ENCODE results near the gene STAMBP.
"Not testable (repeated sequence)": the region's sequence is repeated elsewhere in the genome, so short reads cannot be mapped to it uniquely, and the experiment has no call there.

STAMBP gene

GRCh38 chr2:73828818-73829570 lies at the start of gene STAMBP:
TSS of gene STAMBP (plus strand) at chr2:73828961. CDS start at chr2:73830857, 1,896 bp downstream.
- peak; percentile 97 for DNase-seq

GRCh38 chr2:73779467-73780236 lies 49.1 kb upstream of the STAMBP start, which contains the start of gene DUSP11:
TSS of gene DUSP11 (minus strand) at chr2:73780103. CDS start at chr2:73779974, 129 bp downstream.
- DNase-seq: peak; percentile 78

GRCh38 chr2:73780237-73780582 lies 48.6 kb upstream of the STAMBP start:
- no peak for DNase-seq

GRCh38 chr2:73783402-73783801 lies 45.4 kb upstream of the STAMBP start:
- not testable (repeated sequence) for DNase-seq

GRCh38 chr2:73783883-73784282 lies 44.9 kb upstream of the STAMBP start, which contains the start of gene C2orf78:
TSS of gene C2orf78 (plus strand) at chr2:73784183. CDS start at chr2:73784310, 127 bp downstream.
- not testable (repeated sequence) for DNase-seq

GRCh38 chr2:73811878-73812277 lies 16.9 kb upstream of the STAMBP start:
- no peak for DNase-seq

- DNase-seq: no peak
Observed at GRCh38 chr2:73812635-73813034, 16.1 kb upstream of the STAMBP start.

GRCh38 chr2:73818296-73818695 lies 10.5 kb upstream of the STAMBP start:
- DNase-seq: no peak

- no peak for DNase-seq
Observed at GRCh38 chr2:73821227-73821626, 7.5 kb upstream of the STAMBP start.

GRCh38 chr2:73821669-73822068 lies 7.1 kb upstream of the STAMBP start:
- DNase-seq: no peak

GRCh38 chr2:73822276-73822675 lies 6.5 kb upstream of the STAMBP start:
- DNase-seq: no peak

- no peak for DNase-seq
Observed at GRCh38 chr2:73822991-73823390, 5.8 kb upstream of the STAMBP start.

- DNase-seq: no peak
Observed at GRCh38 chr2:73823416-73823815, 5.3 kb upstream of the STAMBP start.

GRCh38 chr2:73823916-73824523 lies 4.7 kb upstream of the STAMBP start:
- DNase-seq: peak; percentile 35

- no peak for DNase-seq
Observed at GRCh38 chr2:73825408-73825807, 3.4 kb upstream of the STAMBP start.

GRCh38 chr2:73827018-73827417 lies 1.7 kb upstream of the STAMBP start:
- DNase-seq: no peak

GRCh38 chr2:73827660-73828388 lies 937 bp upstream of the STAMBP start:
- DNase-seq: no peak

GRCh38 chr2:73828389-73828817 lies 358 bp upstream of the STAMBP start:
- DNase-seq: no peak

GRCh38 chr2:73830871-73831401 lies 2.2 kb downstream of the STAMBP start:
- DNase-seq: no peak

- DNase-seq: peak; percentile 48
Observed at GRCh38 chr2:73832930-73833329, 4.2 kb downstream of the STAMBP start.

GRCh38 chr2:73836141-73836943 lies 7.6 kb downstream of the STAMBP start:
- no peak for DNase-seq
